ENCODE results near the gene PER3.

Gene PER3

GRCh38 chr1:7884757-7885156, 100.7 kb downstream of the PER3 start:
- no peak overlapping the region for H3K4me3 Mint-ChIP-seq
- H3K9me3 Mint-ChIP-seq: peaks cover 8% of the 10 kb centered on the region
- intact Hi-C loops (cut with micrococcal nuclease): no loop called here
- H3K27me3 Mint-ChIP-seq: peaks cover 16% of the 10 kb centered on the region
- peaks cover 10% of the 10 kb centered on the region for H3K4me1 Mint-ChIP-seq (ENCODE audit: low read depth)
- H3K27ac Mint-ChIP-seq: no peak overlapping the region
- H3K36me3 Mint-ChIP-seq (ENCODE audit: low read depth): no peaks in the 10 kb centered on the region

DNA sequence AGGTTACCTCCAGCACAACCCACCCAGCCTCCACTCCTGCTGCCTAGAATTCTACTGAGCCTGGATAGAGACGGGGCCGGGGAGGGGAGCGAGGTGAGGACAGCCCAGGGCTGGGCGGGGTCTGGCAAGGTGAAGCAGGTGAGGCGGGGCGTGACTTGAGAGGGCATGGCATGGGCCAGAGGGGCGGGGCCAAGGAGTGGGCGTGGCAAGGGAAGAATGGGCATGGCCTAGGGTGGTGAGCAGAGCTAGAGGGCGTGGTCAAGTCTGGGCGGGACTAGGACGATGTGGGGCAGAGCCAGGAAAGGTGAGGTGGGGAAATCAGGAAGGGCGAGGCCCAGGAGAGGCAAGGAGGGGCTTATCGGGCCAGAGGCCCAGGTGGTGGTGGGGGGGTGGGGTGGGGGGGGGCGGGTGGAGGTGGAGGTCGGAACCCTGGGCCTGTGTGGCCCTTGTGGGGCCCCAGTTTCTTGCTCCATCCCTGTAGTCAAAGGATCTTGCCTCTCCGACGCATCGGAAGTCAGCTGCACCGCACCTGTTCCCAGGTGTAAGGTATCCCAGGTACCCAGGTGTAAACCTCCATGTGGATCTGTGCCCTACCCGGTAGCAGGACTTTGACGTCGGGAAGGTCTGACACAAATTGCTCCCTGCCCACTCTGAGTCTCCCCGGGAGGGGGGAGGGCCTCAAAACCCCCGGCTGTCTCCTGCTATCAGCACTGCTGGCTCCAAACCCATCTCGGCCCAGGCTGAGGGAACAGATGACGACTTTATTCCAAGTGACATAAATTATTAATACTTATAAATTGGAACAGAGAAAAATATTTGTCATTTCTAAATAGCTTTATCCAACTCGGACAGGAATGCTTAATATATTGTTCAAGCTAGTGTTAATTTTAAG, 101.7 kb downstream of the PER3 start:
- peaks cover 8% of the 10 kb centered on the region for H3K9me3 Mint-ChIP-seq
- no peaks in the 10 kb centered on the region for H3K36me3 Mint-ChIP-seq (ENCODE audit: low read depth)
- H3K4me3 Mint-ChIP-seq: no peak overlapping the region
- intact Hi-C loops (cut with micrococcal nuclease): no loop called here
- H3K4me1 Mint-ChIP-seq (ENCODE audit: low read depth): peaks cover 10% of the 10 kb centered on the region
- H3K27me3 Mint-ChIP-seq: peaks cover 19% of the 10 kb centered on the region
- no peak overlapping the region for H3K27ac Mint-ChIP-seq

GRCh38 chr1:7886405-7886745, 102.3 kb downstream of the PER3 start:
- peaks cover 8% of the 10 kb centered on the region for H3K9me3 Mint-ChIP-seq
- no peak overlapping the region for H3K4me3 Mint-ChIP-seq
- intact Hi-C loops (cut with micrococcal nuclease): no loop called here
- H3K27ac Mint-ChIP-seq: no peak overlapping the region
- H3K36me3 Mint-ChIP-seq (ENCODE audit: low read depth): no peaks in the 10 kb centered on the region
- H3K27me3 Mint-ChIP-seq: peaks cover 22% of the 10 kb centered on the region
- peaks cover 10% of the 10 kb centered on the region for H3K4me1 Mint-ChIP-seq (ENCODE audit: low read depth)

DNA sequence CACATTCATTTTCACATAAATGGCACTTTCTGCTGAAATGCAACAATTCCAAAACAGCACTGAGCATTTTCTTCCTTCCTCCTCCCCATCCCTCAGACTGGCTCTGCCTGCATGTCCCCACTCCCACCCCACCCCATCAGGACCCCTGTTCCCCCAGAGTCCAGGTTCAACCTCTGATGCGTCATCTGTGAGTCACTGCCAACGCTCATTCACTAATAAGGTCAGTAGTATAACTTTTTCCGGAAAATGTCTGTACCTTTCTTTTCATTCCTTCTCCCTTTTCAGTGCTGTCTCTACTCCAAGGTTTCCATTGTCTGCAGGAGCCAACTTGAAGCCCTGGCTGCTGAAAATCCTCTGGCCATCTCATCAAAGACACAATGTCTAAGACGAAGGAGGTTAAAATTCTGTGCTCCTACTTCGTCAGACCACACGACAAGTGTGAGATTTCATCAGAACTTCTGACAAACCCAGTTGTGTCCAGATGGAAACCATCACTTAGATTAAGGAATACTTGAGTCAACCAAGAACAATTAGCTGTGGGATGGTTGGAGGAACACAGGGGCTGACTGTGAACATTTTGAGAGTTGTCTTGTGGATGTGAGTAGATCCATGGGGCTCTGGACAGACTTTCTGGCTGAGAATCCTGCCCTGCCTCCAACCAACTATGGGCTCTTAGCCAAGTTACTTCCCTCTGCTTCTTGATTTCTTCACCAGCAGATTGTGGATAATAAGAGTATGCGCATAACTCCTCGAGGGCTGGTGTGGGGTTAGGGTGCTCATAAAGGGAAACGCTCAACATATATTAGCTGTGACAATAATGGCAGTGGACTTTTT, 104.4 kb downstream of the PER3 start:
- H3K36me3 Mint-ChIP-seq (ENCODE audit: low read depth): no peaks in the 10 kb centered on the region
- intact Hi-C loops (cut with micrococcal nuclease): no loop called here
- H3K4me1 Mint-ChIP-seq (ENCODE audit: low read depth): peaks cover 10% of the 10 kb centered on the region
- no peak overlapping the region for H3K4me3 Mint-ChIP-seq
- H3K27ac Mint-ChIP-seq: no peak overlapping the region
- H3K27me3 Mint-ChIP-seq: peaks cover 22% of the 10 kb centered on the region
- peaks cover 8% of the 10 kb centered on the region for H3K9me3 Mint-ChIP-seq

GRCh38 chr1:7890853-7891252, 106.8 kb downstream of the PER3 start:
- H3K4me3 Mint-ChIP-seq: no peak overlapping the region
- intact Hi-C loops (cut with micrococcal nuclease): no loop called here
- H3K27me3 Mint-ChIP-seq: peaks cover 11% of the 10 kb centered on the region
- H3K27ac Mint-ChIP-seq: no peak overlapping the region
- peaks cover 10% of the 10 kb centered on the region for H3K4me1 Mint-ChIP-seq (ENCODE audit: low read depth)
- no peaks in the 10 kb centered on the region for H3K9me3 Mint-ChIP-seq
- no peaks in the 10 kb centered on the region for H3K36me3 Mint-ChIP-seq (ENCODE audit: low read depth)

DNA sequence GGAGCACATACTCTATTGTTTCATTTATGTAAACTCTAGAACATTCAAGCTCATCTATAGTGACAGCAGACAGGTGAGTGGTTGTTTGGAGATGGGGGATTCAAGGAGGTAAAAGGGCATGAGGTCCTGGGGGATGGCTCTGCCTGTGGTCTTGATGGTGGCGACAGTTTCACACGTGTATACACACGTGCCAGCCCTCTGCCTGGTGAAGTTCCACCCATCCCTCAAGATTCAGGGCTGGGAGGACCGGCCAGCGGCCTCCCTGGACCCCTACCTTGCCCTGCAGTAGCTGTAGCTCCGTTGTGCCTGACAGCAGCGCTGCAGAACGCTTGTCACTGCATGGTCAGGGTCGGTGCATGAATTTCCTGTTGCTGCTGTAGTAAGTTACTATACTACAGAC, 107.7 kb downstream of the PER3 start:
- intact Hi-C loops (cut with micrococcal nuclease): no loop called here
- peaks cover 4% of the 10 kb centered on the region for H3K4me1 Mint-ChIP-seq (ENCODE audit: low read depth)
- H3K9me3 Mint-ChIP-seq: no peaks in the 10 kb centered on the region
- H3K36me3 Mint-ChIP-seq (ENCODE audit: low read depth): no peaks in the 10 kb centered on the region
- peaks cover 11% of the 10 kb centered on the region for H3K27me3 Mint-ChIP-seq
- H3K27ac Mint-ChIP-seq: no peak overlapping the region
- no peak overlapping the region for H3K4me3 Mint-ChIP-seq

DNA sequence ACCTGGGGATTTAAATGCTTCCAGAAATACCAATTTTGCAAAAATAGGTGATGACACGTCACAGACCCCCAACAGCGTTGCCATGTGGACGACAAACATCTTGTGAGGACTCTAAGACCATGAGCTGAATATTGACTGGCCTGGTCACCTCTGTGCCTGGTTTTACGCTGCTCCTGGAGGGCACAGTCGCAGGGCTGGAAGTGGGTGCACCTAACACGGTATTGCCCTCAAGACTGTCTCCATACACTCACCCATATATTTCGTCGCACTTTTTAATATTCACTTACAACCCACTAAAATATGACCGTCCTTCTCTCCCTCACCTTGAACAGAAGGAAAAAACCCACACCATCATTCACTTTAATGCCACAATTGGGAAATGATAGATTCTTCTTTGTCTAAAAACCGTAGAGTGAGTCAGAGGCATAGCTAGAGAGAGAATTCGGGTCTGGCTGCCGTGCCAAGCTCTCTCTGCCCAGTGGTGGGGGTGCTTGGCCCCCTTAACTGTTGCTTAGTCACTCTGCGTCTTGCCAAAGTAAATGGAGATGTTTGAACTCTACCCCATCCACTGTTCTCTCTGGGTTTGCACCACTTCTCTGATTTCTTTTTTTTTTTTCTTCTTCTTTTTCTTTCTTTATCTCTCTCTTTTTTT, 109.6 kb downstream of the PER3 start:
- Mint-ChIP-seq H3K27me3 (peaks cover 6% of the 10 kb centered on the region), H3K9me3 (no peaks in the 10 kb centered on the region), H3K4me1 (ENCODE audit: low read depth) (no peaks in the 10 kb centered on the region), H3K4me3 (no peak overlapping the region), H3K36me3 (ENCODE audit: low read depth) (no peaks in the 10 kb centered on the region), H3K27ac (no peak overlapping the region)
- intact Hi-C loops (cut with micrococcal nuclease): no loop called here
